Stimulated activated CD8-positive, alpha-beta memory T cell treated with anti-CD3 and anti-CD28 coated beads, Interleukin-4, amount 100 ng/mL, for 1 hour (primary cell): ENCODE results near the gene BORCS5.
"Not testable (repeated sequence)": the region's sequence is repeated elsewhere in the genome, so short reads cannot be mapped to it uniquely, and the experiment has no call there.

Experiments
- DNase-seq, 2 donors: peaks; one replicate each; pipeline ENCODE4 v3.0.0-alpha.2; 2020; ENCODE audit warnings: low read depth in 2 of 2, low spot score in 1 of 2

Gene BORCS5

DNA sequence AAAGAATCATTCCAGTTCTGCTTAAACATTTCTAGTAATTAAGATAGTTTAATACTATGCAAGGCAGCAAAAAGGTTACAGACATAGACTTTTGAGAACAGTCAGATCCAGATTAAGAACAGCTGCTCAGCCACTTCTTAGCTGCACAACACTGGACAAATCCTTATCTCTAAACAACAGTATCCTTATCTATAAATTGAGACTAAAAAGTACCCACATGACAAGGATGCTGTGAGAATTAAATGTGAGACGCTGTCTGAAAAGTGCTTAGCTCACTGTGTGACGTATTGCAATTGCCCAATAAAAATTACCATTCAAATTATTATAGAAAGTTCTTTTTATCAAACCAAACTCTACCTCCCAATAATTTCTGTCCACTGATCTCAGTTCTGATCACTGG is 35.5 kb downstream of the BORCS5 start:
- no peak for DNase-seq

DNA sequence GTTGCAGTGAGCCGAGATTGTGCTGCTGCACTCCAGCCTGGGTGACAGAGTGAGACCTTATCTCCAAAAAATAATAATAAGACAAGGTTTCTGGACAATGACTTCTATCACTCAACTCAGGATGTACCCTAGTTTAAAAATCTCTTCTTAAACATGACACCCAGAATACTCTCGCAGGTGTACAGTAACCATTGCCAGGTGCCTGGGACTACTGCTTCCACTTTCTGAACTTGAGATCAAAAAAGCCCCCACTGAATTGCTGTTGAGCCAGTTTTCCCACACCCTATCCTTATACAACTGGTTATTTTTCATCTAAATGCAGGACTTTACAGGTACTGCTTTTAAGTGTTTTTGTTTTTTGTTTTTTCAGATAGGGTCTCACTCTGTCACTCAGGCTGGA is 36.3 kb downstream of the BORCS5 start:
- no peak for DNase-seq

- no peak for DNase-seq
Observed at GRCh38 chr12:12396694-12397093, 39.8 kb downstream of the BORCS5 start.

DNA sequence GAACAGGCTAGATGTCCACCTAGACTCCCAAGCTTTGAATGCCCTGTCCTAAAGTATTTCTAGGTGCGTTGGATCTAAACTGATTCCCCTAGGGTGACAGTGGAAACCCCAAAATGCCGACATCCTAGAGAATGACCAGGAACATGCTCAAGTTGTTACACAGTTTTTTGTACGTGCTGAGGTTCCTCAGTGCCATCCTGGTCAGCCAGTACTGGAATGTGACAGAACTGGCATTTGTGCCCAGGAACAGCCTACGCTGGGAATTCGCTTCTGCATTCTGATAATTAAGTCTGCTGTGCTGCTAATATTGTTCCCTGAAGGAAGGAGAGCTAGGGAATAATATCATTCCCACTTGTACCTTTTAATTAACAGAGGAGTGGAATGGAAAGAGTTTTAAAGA is 40.3 kb downstream of the BORCS5 start:
- no peak for DNase-seq

DNA sequence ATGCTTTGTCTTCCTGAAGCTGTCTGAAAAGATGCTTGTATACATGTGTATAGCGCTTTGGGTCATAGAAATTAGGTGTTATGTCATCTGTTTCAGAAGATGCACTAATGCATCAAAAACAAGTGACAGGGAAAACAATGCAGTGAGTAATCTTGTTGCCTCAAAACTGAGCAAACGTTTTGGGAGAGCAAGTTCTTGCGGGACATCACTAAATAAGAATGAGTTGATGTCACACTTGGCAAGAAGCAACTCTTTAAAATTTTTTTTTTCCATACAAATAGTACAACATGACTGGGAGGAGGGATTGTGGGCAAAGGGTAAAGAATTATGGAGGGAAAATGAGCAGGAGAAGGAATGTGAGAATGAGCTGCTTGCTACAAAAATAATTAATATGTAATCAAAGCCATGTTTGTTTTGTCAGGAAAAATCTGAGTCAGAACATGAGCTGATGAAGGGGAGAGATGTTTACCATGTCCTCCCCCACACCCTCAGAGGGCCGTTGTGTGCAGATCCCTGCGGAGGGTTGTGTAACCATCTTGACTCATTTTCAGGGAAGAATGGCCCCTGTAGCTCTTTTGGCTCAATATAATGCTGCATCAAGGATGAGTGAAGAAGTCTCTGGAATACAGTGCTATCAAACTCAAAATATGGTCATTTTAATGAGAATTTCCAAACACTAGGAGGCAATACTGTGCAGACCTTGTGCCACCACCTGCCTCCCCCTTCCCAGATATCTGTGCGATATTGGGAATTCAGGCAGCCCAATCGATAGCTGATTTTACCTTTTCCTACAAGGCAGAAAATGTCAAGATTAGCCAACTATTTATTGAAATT is 41.4 kb downstream of the BORCS5 start:
- DNase-seq, result no peak

DNA sequence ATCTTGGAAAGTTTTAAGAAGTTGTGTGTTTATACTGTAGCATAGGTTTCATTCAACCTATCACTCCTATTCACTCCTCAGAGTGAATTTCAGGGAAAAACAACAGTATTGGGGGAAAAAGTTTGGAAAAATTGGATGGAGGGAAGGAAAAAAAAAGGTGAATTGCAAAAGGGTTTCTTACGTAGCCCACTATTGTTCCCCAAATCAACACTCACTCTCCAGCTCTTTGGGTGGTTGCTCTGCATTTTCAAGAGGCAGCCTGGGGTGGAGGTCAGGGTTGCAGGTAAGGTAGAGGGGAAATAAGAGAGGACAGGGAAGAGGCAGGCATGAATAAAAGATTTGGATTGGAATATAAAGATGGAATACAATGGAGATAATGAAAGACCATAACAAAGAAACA is 42.3 kb downstream of the BORCS5 start:
- DNase-seq, result no peak

DNA sequence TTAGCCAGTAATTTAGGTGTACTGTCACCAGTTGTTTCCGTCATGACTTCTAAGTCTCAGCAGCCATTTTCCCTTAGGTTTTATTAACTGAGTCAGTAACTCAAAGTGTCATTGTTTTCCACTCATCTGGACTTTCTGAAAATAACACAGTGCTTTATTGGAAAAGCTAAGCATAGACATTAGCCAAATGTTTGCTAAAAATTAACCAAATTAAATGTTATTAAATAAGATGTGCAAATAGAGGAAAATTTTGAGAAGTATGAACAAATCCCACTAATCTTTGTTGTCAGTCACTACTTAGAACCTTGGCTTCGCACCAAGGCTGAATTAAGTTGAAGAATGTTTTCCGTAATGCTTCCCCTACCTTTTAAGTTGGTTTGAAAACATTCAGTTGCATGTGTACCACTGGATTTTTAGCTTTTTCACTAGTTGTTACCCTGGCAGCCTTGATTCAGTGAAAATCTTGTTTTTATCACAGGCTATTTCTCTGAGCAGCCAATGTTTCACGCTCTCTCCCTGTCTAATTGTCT is 43.0 kb downstream of the BORCS5 start:
- DNase-seq, result no peak

DNA sequence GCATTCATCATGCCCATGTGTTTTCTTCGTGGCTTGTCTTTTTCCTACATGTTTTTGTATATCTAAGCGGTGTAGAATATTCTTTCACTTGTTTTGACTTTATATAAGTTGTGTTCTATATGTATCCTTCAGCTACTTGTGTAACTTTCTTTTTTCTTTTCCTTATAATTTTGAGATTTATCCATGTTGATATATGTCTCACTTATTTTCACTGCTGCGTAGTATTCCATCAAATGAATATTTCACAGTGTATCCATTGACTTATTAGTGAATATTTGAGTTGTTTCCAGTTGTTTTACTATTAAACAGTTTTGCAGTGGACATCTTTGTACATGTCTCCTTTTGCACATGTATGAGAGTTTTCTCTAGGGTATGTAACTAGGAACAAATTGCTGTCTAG is 43.9 kb downstream of the BORCS5 start:
- no peak for DNase-seq

GRCh38 chr12:12403264-12404248 is 46.7 kb downstream of the BORCS5 start:
- no peak for DNase-seq

GRCh38 chr12:12404297-12404696 is 47.4 kb downstream of the BORCS5 start:
- no peak for DNase-seq

- no peak for DNase-seq
Observed at GRCh38 chr12:12405882-12406281, 49.0 kb downstream of the BORCS5 start.

DNA sequence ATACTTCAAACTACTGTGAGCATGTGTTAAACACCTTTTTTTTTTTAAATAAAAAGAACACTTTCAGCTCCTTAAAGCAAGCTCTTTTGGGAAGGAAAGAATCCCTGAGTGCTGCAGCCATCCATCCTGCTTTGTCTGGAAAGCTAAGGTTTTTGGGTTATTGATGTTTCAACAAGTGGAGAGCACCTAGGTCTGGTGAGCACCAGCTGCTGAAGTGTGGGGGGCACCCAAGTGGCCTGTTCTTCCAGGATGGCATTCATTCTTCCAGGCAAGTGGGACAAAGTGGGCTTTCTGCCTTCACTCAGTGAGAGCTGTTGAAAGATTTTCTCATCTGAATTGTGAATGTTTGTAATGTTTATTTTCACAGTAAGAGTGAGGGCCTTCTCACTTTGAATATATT is 49.9 kb downstream of the BORCS5 start:
- DNase-seq, result no peak

DNA sequence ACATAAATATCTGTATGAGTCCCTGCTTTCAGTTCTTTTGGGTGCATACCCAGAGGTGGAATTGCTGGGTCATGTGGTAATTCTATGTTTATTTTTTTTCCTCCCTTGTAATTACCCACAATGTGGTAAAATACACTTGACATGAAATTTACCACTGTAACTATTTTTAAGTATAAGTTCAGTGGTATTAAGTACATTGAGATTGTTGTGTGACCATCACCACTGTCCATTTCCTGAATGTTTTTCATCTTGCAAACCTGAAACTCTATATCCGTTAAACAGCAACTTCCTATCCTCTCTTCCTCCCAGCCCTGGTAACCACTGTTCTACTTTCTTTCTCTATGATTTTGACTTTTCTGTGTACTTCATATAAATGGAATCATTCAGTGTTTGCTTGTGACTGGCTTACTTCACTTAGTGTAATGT is 51.4 kb downstream of the BORCS5 start:
- no peak for DNase-seq

DNA sequence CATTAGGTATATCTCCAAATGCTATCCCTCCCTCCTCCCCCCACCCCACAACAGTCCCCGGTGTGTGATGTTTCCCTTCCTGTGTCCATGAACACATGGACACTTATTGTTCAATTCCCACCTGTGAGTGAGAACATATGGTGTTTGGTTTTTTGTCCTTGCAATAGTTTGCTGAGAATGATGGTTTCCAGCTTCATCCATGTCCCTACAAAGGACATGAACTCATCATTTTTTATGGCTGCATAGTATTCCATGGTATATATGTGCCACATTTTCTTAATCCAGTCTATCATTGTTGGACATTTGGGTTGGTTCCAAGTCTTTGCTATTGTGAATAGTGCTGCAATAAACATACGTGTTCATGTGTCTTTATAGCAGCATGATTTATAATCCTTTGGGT is 52.5 kb downstream of the BORCS5 start:
- DNase-seq, result not testable (repeated sequence)

GRCh38 chr12:12415886-12416285 is 59.0 kb downstream of the BORCS5 start:
- DNase-seq, result no peak

GRCh38 chr12:12419165-12419564 is 62.3 kb downstream of the BORCS5 start:
- not testable (repeated sequence) for DNase-seq

DNA sequence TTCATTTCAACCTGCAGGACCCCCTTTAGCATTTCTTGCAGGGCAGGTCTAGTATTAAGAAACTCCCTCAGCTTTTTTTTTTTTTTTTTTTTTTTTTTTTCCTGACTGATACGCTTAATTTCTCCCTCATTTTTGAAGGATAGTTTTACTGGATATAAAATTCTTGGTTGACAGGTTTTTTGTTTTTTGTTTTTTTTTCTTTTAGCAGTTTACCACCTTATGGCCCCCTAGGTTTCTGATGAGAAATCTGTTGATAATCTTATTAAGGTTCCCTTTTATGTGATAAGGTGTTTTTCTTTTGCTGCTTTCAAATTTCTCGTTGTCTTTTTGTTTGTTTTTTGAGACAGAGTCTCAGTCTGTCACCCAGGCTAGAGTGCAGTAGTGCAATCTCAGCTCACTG is 66.5 kb downstream of the BORCS5 start:
- DNase-seq, result no peak

- no peak for DNase-seq
Observed at GRCh38 chr12:12425001-12425400, 68.1 kb downstream of the BORCS5 start.

- no peak for DNase-seq
Observed at GRCh38 chr12:12425616-12426015, 68.7 kb downstream of the BORCS5 start.

DNA sequence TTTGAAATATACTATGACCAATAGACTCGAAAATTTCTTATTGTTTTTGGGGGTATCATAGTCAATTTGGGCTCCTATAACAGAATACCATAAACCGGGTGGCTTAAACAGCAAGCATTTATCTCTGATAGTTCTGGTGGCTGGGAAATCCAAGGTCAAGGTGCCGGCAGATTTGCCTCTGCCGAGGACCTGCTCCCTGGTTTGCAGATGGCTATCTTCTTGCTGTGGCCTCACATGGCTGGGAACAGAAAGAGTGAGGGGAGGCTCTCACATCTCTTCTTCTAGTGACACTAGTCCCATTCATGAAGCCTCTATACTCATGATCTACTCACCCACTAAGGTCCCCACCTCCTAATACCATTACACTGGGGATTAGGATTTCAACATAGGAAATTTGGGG is 70.7 kb downstream of the BORCS5 start:
- DNase-seq, result no peak

DNA sequence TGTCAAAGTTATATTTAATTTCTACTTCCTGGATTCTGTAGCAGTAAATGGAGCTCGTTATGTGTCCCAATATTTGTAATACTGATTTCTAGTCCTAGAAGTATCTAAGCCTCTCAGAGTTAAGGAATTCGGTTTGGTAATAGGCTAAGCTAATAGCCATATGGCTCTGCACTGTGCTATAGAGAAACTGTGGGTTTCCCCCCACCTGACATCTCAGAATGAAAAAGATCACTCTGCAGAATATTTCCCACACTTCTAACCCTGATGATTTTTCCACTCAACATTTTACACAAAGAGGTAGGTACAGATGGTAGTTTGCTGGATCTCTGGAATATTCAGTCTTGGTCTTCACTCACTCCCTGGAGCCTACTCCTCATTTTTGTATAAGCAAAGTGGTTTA is 71.2 kb downstream of the BORCS5 start:
- no peak for DNase-seq
